HTERT RPE-1 (cell line): ENCODE data around the gene FAM50A.

ENCODE experiments used
- in situ Hi-C: fragments of 300-500 bp; cut with MboI; formaldehyde crosslinking; loops from 4 replicates; pipeline ENCODE4 v1.14.3; 2020; ENCODE audit warnings: low sequenced_read_pairs

The FAM50A gene

DNA sequence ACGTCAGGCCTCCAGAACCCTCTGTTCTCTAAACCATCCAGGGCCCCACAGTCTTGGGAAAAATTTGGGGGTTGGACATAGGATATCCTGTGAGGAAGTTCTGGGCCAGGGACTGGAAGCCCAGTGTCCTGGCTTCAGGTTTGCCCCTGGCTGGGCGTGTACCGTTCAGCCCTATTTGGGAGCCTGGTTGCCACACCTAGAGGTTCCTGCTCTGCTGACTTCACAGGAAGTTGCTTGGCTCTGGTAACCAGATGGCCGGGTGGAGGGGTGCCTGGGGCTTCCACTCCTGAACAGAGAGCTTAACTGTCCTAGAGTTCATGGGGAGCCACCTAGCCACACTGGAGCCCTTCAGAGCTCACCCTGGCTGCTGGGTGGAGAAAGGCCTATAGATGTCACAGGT is 31.5 kb upstream of the FAM50A start:
- in situ Hi-C loops, result no loop called here

DNA sequence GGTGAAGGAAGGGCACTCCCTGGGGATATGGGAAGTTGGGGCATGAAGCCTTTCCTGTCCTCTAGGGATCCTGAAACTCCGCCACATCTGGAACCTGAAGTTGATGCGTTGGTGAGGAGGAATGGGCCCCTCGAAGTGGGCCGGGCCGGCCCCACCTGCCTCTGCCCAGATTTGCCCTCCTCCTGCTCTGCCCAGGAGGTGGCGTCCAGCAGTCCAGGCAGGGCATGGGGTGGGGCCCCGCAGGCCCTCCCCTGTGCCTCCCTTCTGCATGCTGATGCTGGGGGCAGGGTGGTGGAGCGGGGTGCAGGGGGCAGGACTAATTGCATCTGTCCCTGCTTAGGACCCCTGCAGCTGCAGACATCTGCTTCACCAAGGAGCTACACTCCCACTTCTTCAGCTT is 30.8 kb upstream of the FAM50A start:
- in situ Hi-C loops, result no loop called here

DNA sequence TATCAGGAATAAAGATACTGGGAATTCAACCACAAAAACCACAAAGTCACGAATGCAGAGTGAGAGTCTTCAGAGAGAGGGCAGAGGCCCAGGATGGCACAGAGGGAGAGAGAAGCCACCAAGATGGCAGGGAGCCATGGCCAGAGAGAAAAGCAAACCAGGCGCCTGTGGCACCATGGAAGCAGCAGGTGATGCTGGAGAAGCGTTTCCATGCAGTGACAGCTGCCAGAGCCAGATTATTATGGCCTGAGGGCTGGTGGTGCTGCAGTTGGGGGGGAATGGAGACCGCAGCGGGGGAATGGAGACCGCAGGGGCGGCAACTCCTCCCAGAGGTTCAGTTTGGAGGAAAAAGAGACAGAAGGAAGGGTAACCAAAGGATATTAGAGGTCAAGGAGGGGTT is 26.8 kb upstream of the FAM50A start:
- in situ Hi-C loops, result no loop called here

DNA sequence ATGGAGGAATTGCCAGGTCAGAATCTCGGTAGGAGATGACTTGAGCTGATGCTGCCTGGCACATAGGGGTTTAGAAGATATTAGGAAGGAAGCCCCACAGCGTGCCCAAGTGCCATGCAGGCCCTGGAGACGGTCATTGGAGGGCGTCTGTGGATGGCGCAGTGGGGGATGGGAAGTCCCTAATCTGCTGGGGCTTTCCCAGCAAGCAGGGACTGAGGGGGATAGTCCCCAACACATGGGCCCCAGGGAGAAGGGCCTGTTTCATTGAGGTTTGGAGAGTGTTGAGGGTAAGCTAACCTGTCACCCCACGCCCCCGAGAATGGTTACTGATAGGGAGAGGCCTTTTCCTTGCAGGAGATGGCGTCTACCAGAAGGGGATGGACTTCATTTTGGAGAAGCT is 24.8 kb upstream of the FAM50A start:
- in situ Hi-C loops, result no loop called here

DNA sequence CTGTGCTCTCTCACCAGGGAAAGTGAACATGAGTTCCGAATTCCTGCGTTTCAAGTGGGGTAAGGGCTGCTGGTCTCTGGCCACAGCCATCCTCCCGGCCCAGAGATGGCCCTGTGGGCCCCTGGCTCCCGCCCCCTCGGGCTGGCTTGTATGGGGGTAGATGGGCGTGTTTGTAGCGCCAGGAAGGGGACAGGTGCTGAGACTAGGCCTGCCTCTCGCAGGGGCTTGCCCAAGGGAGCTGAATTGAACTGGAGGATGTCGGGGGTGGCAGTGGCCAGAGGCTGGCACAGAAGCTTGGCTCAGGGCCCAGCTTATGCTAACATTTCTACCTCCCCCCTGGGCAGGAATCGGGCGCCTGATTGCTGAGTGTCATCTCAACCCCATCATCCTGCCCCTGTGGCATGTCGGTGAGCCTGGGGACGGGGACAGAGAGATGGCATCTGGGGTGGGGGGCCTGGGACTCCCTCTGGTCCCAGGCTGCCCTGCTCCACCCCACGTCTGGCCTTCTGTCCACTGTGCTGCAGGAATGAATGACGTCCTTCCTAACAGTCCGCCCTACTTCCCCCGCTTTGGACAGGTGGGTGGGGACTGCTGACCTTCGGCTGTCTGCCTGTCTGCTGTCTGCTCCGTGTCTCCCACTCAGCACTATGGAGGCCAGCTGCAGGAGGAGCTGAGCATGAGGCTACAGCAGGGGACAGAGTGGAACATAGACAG is 24.1 kb upstream of the FAM50A start:
- in situ Hi-C loops, result no loop called here

DNA sequence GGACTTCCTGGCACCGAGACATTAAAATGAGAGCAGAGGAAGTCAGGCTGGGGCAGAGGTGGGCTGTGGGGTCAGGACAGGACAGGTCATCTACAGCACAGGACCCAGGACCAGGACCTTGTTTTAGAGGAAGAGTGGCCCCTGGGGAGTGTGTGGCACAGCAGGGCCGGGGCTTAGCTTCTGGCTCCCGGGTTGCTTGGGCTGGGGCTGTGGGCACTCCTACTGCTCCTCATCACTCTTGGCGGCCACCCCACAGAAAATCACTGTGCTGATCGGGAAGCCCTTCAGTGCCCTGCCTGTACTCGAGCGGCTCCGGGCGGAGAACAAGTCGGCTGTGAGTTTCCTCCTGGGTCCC is 23.6 kb upstream of the FAM50A start:
- in situ Hi-C loops, result no loop called here

DNA sequence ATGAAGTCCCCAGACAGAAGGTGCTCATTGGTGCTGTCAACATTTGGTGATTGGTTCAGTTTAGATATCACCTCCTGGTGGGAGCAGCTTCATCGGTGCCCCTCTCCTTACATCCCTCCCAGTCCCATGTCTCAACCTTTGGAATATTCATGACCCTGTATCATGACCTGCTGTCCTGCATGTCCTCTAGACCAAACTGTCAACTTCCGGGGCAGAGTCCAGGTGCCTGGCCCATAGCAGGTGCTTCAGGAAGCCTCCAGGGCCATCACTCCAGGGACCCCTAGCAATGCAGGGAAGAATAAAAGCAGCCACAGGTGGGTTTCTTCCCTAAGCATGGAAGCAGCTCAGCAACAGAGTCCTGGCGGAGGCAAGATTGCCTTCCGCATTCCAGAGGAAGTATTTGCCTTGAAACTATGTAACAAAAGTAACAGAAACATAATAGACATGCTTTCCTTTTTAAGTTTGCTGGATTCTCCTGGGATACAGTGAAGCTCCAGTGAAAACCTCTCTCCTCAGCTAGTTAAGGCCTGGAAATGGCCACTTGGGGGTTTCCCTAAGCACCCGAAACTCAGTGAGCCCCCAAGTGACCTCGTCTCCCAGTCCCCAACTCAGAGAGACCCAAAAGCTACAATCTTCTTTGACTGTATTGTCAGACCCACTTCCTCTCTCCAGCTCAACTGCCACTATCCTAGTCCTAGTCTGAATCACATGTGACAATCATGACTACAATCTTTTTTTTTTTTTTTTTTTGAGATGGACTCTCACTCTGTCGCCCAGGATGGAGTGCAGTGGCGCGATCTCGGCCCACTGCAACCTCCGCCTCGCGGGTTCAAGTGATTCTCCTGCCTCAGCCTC is 16.8 kb upstream of the FAM50A start:
- in situ Hi-C loops, result no loop called here

DNA sequence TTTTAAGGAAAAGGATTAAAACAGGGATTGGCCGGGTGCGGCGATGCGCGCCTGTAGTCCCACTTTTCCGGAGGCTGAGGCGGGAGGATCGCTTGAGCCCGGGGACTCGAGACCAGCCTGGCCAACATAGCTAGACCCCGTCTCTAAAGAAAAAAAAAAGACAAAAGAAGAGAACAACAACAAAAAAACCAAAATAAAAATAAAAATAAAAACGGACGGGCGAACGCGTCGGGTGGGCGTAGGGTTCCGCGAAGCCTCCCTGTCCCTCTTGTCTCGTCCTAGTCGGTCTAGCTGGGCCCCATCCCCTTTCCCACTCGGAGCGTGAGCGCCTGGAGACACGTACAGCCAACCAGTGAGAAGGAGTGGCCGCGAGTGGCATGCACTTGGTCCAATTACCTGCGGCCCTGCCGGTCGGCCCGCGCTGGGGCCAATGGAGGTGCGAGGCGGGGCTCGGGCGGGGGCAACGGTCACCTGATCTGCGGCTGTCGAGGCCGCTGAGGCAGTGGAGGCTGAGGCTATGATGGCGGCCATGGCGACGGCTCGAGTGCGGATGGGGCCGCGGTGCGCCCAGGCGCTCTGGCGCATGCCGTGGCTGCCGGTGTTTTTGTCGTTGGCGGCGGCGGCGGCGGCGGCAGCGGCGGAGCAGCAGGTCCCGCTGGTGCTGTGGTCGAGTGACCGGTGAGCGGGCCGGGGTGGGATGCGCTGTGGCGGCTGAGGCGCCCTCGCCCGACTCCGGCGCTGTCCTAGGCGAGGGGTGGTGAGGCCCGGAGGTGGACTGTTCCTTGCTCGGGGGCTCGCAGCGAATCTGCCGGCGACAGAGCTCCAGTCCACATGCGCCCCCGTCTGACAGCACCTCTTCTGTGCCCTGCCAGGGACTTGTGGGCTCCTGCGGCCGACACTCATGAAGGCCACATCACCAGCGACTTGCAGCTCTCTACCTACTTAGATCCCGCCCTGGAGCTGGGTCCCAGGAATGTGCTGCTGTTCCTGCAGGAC is 15.5 kb upstream of the FAM50A start, which contains the start of gene ATP6AP1:
Gene ATP6AP1 (plus strand): TSS at position 502 of the 996 bp plus-strand sequence. CDS start 16 bp downstream, at position 518.
- in situ Hi-C loops, result no loop called here

DNA sequence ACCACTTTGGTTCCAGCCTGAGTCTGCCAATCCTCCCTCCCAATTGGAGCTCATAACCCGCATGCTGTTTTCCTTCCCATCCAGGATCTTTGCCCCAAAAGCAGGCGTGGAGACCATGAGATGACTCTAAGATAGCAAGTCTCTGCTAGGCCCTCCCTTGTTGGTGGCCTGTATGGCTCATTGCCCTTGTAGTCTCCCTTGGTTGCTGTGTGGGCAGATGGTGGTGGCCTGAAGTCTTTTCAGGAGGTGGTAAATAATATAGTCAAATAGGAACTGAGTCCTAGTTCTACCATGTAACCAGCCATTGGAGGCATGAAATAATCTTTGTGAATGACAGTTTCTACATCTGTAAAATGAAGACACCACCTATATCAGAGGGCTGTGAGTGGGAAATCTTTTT is 14.2 kb upstream of the FAM50A start:
- in situ Hi-C loops, result no loop called here

DNA sequence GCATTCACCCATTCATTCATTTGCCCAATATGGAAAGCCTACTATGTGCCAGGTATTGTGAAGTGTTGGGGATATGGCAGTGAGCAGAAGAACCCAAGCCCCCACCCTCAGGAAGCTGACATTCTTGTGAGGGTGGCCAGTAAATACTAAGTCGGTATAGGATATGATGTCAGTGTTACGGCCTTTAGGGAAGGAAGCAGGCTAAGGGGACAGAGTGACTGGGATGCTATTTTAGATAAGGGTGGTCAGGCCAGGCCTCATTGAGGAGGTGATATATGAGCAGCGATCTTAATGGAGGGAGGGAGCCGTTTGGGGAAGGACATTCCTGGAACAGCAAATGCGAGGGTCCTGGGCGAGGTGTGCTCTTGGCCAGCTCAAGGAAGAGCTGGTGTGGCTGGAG is 13.5 kb upstream of the FAM50A start:
- in situ Hi-C loops, result no loop called here

DNA sequence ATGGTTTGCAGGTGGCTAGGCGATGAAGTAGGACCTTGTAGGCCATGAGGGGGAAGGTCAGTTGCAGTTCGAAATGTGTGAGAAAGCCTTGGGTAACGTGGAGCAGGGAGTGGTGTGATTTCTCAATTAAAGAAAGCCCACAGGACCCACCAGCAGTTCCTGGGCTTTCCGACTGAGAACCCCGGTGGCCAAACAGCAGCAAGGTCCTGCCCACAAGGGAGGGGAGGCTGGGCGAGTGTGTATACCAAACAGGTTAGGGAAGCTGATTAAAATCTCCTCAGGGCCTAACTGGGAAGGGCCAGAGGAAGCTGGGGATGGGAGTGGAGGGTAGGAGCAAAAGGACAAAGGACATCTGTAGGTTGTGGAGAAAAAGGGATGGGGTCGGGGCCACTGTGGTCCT is 13.0 kb upstream of the FAM50A start:
- in situ Hi-C loops, result no loop called here

DNA sequence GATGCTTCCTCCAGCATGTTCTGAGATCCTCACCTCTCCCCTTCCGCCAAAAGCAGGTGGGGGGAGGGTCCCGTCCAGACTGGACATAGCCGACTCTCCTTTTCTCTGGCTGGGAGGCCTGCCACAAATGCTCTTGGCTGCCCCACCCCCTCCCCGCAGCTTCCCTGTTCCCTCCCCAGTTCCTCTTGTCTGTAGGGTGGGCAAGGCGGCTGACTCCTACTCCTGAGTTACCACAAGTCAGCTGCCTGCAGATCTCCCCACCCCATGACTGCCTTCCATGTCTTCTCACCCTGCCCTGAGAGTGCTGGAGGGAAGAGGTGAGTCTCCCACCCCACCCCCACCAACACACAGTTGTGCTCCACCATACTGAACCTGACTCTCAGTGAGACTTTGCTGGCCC is 12.6 kb upstream of the FAM50A start:
- in situ Hi-C loops, result no loop called here

DNA sequence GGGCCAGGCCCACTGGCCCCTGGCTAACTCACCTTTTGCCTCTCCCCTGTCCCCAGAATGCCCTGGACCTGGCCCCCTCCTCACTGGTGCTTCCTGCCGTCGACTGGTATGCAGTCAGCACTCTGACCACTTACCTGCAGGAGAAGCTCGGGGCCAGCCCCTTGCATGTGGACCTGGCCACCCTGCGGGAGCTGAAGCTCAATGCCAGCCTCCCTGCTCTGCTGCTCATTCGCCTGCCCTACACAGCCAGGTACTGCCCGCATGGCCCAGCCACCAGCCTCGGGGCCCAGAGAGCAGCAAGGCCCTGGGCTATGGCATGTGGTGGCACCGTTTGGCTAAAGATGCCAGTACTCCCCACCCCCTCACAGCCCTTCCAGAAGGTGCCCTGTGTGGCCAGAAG is 11.7 kb upstream of the FAM50A start:
- in situ Hi-C loops, result no loop called here

DNA sequence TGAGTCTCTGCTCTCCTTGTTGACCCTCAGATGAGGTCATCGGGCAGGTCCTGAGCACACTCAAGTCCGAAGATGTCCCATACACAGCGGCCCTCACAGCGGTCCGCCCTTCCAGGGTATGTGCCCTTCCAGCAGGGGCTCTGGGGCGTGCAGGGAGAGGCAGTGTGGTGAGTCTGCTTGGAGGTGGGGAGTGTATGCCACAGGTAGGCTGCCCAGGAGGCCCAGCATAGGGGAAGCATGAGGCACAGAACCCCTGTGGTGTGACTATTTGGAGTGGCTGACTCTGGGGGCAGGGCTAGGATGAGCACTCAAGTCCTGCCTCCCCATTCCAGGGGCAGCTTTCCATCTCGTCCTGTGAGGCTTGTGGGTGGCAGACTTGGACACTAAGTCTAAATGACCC is 10.3 kb upstream of the FAM50A start:
- in situ Hi-C loops, result no loop called here

DNA sequence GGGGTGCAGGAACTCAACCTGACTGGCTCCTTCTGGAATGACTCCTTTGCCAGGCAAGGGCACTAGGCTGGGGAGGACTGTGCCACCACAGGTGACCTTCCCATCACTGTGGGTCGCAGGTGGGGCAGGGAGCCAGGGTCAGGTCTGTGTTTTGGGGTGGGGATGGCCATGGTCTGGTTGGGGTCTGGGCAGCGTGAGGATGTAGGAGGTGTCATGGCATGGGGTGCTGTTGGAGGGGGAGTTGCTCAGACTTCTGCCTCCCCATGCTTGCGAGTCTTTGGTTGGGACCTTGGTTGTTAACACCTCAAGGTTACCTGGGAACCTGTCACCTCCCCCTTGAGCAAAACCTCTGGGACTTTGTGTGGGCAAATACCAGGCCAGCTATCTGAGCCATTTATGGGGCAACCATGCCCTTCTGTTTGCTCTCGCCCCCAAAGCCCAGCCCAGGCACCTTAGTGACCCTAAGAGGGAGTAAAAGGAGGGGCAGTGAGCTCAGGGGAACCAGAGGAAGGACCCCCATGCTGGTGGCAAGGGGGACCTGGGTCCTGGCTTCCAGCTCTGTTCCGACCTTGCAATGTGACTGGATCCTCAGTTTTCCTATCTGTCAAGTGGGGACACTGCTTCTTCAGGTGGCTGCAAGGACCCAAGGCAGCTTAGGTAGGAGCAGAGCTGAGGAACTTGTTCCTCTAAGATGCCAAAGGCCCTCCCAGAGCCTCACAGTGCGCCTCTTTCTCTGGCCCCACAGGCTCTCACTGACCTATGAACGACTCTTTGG is 9.4 kb upstream of the FAM50A start:
- in situ Hi-C loops, result no loop called here

DNA sequence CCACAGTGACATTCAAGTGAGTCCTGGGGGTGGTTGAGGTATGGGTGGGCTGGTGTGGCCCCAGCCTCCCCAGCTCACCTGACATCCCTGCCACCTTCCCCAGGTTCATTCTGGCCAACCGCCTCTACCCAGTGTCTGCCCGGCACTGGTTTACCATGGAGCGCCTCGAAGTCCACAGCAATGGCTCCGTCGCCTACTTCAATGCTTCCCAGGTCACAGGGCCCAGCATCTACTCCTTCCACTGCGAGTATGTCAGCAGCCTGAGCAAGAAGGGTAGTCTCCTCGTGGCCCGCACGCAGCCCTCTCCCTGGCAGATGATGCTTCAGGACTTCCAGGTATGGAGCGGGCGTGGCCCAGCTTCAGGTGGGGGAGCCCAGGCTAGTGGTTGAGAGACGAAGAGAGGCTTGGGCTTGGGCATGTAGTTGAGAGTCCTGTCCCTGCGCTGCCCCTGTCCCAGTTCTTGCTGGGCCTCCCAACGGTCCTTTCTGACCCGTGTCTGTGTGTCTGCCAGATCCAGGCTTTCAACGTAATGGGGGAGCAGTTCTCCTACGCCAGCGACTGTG is 8.7 kb upstream of the FAM50A start:
- in situ Hi-C loops, result no loop called here

DNA sequence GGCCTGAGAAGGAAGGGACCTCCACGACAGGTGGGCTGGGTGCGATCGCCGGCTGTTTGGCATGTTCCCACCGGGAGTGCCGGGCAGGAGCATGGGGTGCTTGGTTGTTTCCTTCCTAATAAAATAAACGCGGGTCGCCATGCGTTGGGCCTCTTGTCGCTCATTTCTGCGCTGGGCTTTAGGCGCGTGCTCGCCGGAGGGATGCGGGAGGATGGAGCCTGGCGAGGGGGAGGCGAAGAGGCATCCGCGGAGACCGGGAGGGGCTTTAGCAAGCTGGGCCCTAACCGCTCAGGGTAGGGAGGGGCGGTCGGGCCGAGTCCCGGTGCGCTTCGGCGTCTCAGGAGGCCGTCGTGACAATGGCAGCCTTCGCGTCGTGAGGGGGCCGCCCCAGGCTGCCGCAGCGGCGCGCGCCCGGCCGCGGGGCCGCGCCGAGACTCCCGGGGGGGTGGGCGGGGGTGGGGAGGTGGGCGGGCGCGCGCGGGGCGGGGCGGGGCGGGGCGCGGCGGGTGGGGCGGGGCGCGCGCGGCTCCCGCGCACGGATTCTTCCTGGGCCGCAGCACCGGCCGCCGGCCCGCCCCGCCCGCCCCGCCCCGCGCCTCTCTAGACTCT is 7.5 kb upstream of the FAM50A start:
- in situ Hi-C loops, result no loop called here

DNA sequence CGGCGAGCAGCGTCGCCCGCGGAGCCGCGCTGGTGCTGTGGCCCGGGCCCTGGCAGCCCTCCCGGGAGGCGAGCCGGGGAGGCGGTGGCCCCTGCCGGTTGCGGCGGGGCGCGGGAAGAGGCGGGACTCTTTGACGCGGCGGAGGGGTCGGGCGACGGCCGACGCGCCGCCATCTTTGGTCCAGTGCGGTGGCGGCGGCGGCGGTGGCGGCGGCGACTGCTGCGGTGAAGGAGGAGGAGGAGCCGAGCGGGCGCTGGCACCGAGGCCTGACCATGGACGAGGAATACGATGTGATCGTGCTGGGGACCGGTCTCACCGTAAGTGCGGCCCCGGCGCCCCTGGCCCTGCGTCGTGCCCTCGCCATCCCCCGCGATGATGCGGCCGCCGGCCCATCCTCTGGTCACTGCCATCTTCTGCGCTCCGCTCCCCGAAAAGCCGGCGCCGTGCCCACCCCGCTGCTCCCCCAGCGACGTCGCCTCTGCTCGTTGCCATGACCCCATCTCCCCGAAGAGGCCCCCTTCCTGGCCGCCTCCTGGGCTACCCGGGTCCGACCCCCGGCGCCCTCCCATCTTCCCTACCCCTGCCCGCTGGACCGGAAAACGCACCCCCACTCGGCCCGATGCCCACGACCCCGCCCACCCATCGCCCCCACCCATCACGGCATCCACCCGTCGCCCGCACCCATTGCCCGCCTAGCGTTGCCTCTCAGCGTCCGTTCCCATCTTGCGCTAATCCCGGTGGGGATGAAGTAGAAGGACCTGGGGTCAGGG is 6.8 kb upstream of the FAM50A start, which contains the start of gene GDI1:
Gene GDI1 (plus strand): TSS at position 172 of the 770 bp plus-strand sequence. CDS start 101 bp downstream, at position 273.
- in situ Hi-C loops, result no loop called here
